SK-N-SH treated with all-trans-retinoic acid at 6 μM for 48 hours (cell line): ENCODE data around the gene BEX1.
A peak's percentile ranks its signal among the peaks of the same experiment; 100 is the strongest.
"Not testable (repeated sequence)": the region's sequence is repeated elsewhere in the genome, so short reads cannot be mapped to it uniquely, and the experiment has no call there.

Experiments used
- ATAC-seq: fragments of 200-7000 bp; cut with Tn5 transposase; 3 replicates; pipeline ENCODE4 v1.9.1; 2020; ENCODE audit warnings: mild to moderate bottlenecking, moderate library complexity
- ARNTL ChIP-seq: fragments of 450-650 bp; formaldehyde crosslinking; IDR thresholded peaks from 2 replicates; pipeline ENCODE4 v1.5.0; 2020; ENCODE audit warnings: low read depth, mild to moderate bottlenecking, moderate library complexity, borderline replicate concordance
- BACH2 ChIP-seq: fragments of 250-450 bp; sonication (Bioruptor Pico); IDR thresholded peaks from 2 replicates; pipeline ENCODE4 v1.9.0; 2021; ENCODE audit warnings: mild to moderate bottlenecking, borderline replicate concordance
- CREB5 ChIP-seq: fragments of 250-450 bp; sonication (Bioruptor Pico); IDR thresholded peaks from 2 replicates; pipeline ENCODE4 v1.5.1; 2020; ENCODE audit warnings: low read depth, mild to moderate bottlenecking, moderate library complexity
- CSDC2 ChIP-seq: fragments of 250-450 bp; sonication (Bioruptor Pico); IDR thresholded peaks from 2 replicates; pipeline ENCODE4 v1.5.0; 2020; ENCODE audit warnings: mild to moderate bottlenecking, moderate library complexity
- ESRRG ChIP-seq: fragments of 250-450 bp; sonication (Bioruptor Pico); IDR thresholded peaks from 2 replicates; pipeline ENCODE4 v1.6.1; 2021; ENCODE audit warnings: mild to moderate bottlenecking
- GLIS3 ChIP-seq: fragments of 250-450 bp; sonication (Bioruptor Pico); IDR thresholded peaks from 2 replicates; pipeline ENCODE4 v1.5.0; 2020; ENCODE audit warnings: mild to moderate bottlenecking, moderate library complexity
- POU6F1 ChIP-seq: fragments of 250-450 bp; sonication (Bioruptor Pico); IDR thresholded peaks from 2 replicates; pipeline ENCODE4 v1.8.0; 2021; ENCODE audit warnings: low read depth, mild to moderate bottlenecking, moderate library complexity, borderline replicate concordance
- PPARA ChIP-seq: fragments of 250-450 bp; sonication (Bioruptor Pico); IDR thresholded peaks from 2 replicates; pipeline ENCODE4 v1.5.0; 2020; ENCODE audit warnings: mild to moderate bottlenecking, borderline replicate concordance
- RARB ChIP-seq: fragments of 250-450 bp; sonication (Bioruptor Pico); IDR thresholded peaks from 2 replicates; pipeline ENCODE4 v1.8.0; 2021; ENCODE audit warnings: mild to moderate bottlenecking, moderate library complexity
- TCF4 ChIP-seq: fragments of 250-450 bp; sonication (Bioruptor Pico); IDR thresholded peaks from 2 replicates; pipeline ENCODE4 v1.8.0; 2021; ENCODE audit warnings: mild to moderate bottlenecking, moderate library complexity, borderline replicate concordance
- TOX ChIP-seq: fragments of 250-450 bp; sonication (Bioruptor Pico); IDR thresholded peaks from 2 replicates; pipeline ENCODE4 v1.8.0; 2021; ENCODE audit warnings: mild to moderate bottlenecking, moderate library complexity, borderline replicate concordance
- ZC3H10 ChIP-seq: fragments of 250-450 bp; sonication (Bioruptor Pico); IDR thresholded peaks from 2 replicates; pipeline ENCODE4 v1.5.1; 2021; ENCODE audit warnings: mild to moderate bottlenecking, moderate library complexity
- ZFP3 ChIP-seq: fragments of 250-450 bp; sonication (Bioruptor Pico); IDR thresholded peaks from 2 replicates; pipeline ENCODE4 v1.5.0; 2020; ENCODE audit warnings: mild to moderate bottlenecking, moderate library complexity
- ZFP30 ChIP-seq: fragments of 450-650 bp; formaldehyde crosslinking; IDR thresholded peaks from 2 replicates; pipeline ENCODE4 v1.5.0; 2022; ENCODE audit warnings: mild to moderate bottlenecking, moderate library complexity
- ZNF565 ChIP-seq: fragments of 450-650 bp; formaldehyde crosslinking; conservative IDR thresholded peaks from 2 replicates; pipeline ENCODE4 v1.5.0; 2020; ENCODE audit warnings: low read depth, mild to moderate bottlenecking, moderate library complexity
- ZNF70 ChIP-seq: fragments of 450-650 bp; formaldehyde crosslinking; IDR thresholded peaks from 2 replicates; pipeline ENCODE4 v1.5.0; 2020; ENCODE audit warnings: mild to moderate bottlenecking, moderate library complexity
- ZNF8 ChIP-seq: fragments of 450-650 bp; formaldehyde crosslinking; IDR thresholded peaks from 2 replicates; pipeline ENCODE4 v1.5.0; 2020; ENCODE audit warnings: mild to moderate bottlenecking, moderate library complexity

BEX1 gene

GRCh38 chrX:103061486-103061885 lies 2.5 kb downstream of the BEX1 start (continued):
- TF ChIP-seq POU6F1, result no peak
- TF ChIP-seq, all 23 proteins: peak for 0

- no peak for TF ChIP-seq ZNF565 (CRISPR knock-in tag)
- TF ChIP-seq ZFP3 (CRISPR knock-in tag), result no peak
- ATAC-seq, result no peak
Observed at GRCh38 chrX:103056902-103057301, 7.1 kb downstream of the BEX1 start.

- TF ChIP-seq ZFP3 (CRISPR knock-in tag) (no peak), ZC3H10 (CRISPR knock-in tag) (no peak), ARNTL (CRISPR knock-in tag) (no peak), ZNF70 (CRISPR knock-in tag) (no peak), GLIS3 (CRISPR knock-in tag) (no peak), ZNF8 (CRISPR knock-in tag) (no peak), CSDC2 (CRISPR knock-in tag) (no peak), CREB5 (CRISPR knock-in tag) (no peak), TCF4 (CRISPR knock-in tag) (no peak), TOX (CRISPR knock-in tag) (no peak), PPARA (CRISPR knock-in tag) (no peak), ZFP30 (CRISPR knock-in tag) (no peak), BACH2 (CRISPR knock-in tag) (no peak), ESRRG (CRISPR knock-in tag) (no peak)
Observed at GRCh38 chrX:103052625-103053024, 11.3 kb downstream of the BEX1 start.

GRCh38 chrX:103051260-103051789 lies 12.6 kb downstream of the BEX1 start:
- ATAC-seq, result no peak
- no peak for TF ChIP-seq TOX (CRISPR knock-in tag)
- TF ChIP-seq ZFP30 (CRISPR knock-in tag), result no peak
- TF ChIP-seq CREB5 (CRISPR knock-in tag), result no peak
- no peak for TF ChIP-seq ZNF70 (CRISPR knock-in tag)
- TF ChIP-seq ARNTL (CRISPR knock-in tag), result no peak
- TF ChIP-seq TCF4 (CRISPR knock-in tag), result no peak
- TF ChIP-seq ZFP3 (CRISPR knock-in tag), result no peak
- no peak for TF ChIP-seq RARB (CRISPR knock-in tag)
- no peak for TF ChIP-seq PPARA (CRISPR knock-in tag)

More at GRCh38 chrX:103052625-103053024, 11.3 kb downstream of the BEX1 start:
- no peak for ATAC-seq

- ATAC-seq, result not testable (repeated sequence)
- 0 out of 2 replicates have a peak, but pooled peaks have one; percentile 26 for TF ChIP-seq ZNF8 (CRISPR knock-in tag)
Observed at GRCh38 chrX:103033371-103033770, 30.6 kb downstream of the BEX1 start.

- no peak for TF ChIP-seq GLIS3 (CRISPR knock-in tag)
- no peak for TF ChIP-seq ZFP30 (CRISPR knock-in tag)
- no peak for TF ChIP-seq ZC3H10 (CRISPR knock-in tag)
- TF ChIP-seq CREB5 (CRISPR knock-in tag), result no peak
- TF ChIP-seq BACH2 (CRISPR knock-in tag), result no peak
- TF ChIP-seq CSDC2 (CRISPR knock-in tag), result no peak
- ATAC-seq, result no peak
Observed at GRCh38 chrX:103017542-103017941, 46.4 kb downstream of the BEX1 start.
